LoVo (cell line): ENCODE results near the gene SEC23IP.
A peak's percentile ranks its signal among the peaks of the same experiment; 100 is the strongest.

Experiments used
- DNase-seq: peaks from one replicate; pipeline ENCODE4 v3.0.0-alpha.2; 2016; ENCODE audit warnings: low spot score

SEC23IP gene

GRCh38 chr10:119940487-119940886 is 48.0 kb downstream of the SEC23IP start:
- no peak for DNase-seq

- DNase-seq = no peak
These were observed 50.4 kb downstream of the SEC23IP start for GRCh38 chr10:119942973-119943372.

GRCh38 chr10:119945805-119946204 is 53.3 kb downstream of the SEC23IP start:
- no peak for DNase-seq

- DNase-seq = no peak
These were observed 54.8 kb downstream of the SEC23IP start for GRCh38 chr10:119947300-119947699.

- DNase-seq = no peak
These were observed 64.9 kb downstream of the SEC23IP start for GRCh38 chr10:119957451-119957850.

- DNase-seq = no peak
These were observed 70.3 kb downstream of the SEC23IP start for GRCh38 chr10:119962837-119963236.

GRCh38 chr10:119967066-119967465 is 74.5 kb downstream of the SEC23IP start:
- DNase-seq = no peak

- DNase-seq = no peak
These were observed 77.1 kb downstream of the SEC23IP start for GRCh38 chr10:119969609-119970008.

- DNase-seq = no peak
These were observed 77.6 kb downstream of the SEC23IP start for GRCh38 chr10:119970107-119970506.

GRCh38 chr10:119970963-119971362 is 78.4 kb downstream of the SEC23IP start:
- DNase-seq = no peak

GRCh38 chr10:119973281-119973680 is 80.8 kb downstream of the SEC23IP start:
- DNase-seq = no peak

- DNase-seq = no peak
These were observed 83.9 kb downstream of the SEC23IP start for GRCh38 chr10:119976421-119976820.

GRCh38 chr10:119980956-119981750 is 88.6 kb downstream of the SEC23IP start:
- no peak for DNase-seq

- peak; percentile 6 for DNase-seq
These were observed 89.3 kb downstream of the SEC23IP start for GRCh38 chr10:119981826-119982225.

- no peak for DNase-seq
These were observed 95.8 kb downstream of the SEC23IP start for GRCh38 chr10:119988333-119988732.

GRCh38 chr10:119989966-119990365 is 97.4 kb downstream of the SEC23IP start:
- DNase-seq = no peak

- no peak for DNase-seq
These were observed 98.5 kb downstream of the SEC23IP start for GRCh38 chr10:119991066-119991465.

GRCh38 chr10:119991816-119992215 is 99.3 kb downstream of the SEC23IP start:
- no peak for DNase-seq
